HepG2 (cell line): Measurements from ENCODE around the gene RPS10. TPM values are rescaled to one million over a fixed set of nuclear protein-coding genes. Genes with fewer than 3 reads are reported as not detected.

Experiments used
- ARNT ChIP-seq: fragments of 450-650 bp; IDR thresholded peaks from 2 replicates; pipeline ENCODE4 v1.6.1; 2017
- BCL6 ChIP-seq: IDR thresholded peaks from 2 replicates; pipeline ENCODE4 v1.6.1; 2016; ENCODE audit warnings: missing genetic modification reagents, missing compliant biosample characterization
- BRCA1 ChIP-seq: sonication (generic); formaldehyde crosslinking; IDR thresholded peaks from 2 replicates; pipeline ENCODE4 v1.4.0; 2020; ENCODE audit warnings: missing genetic modification reagents
- CHD2 ChIP-seq: IDR thresholded peaks from 2 replicates; pipeline ENCODE4 v1.6.1; 2011; ENCODE audit warnings: low read depth, low read length, improper control_type of control experiment
- ETS1 ChIP-seq: sonication (generic); formaldehyde crosslinking; IDR thresholded peaks from 2 replicates; pipeline ENCODE4 v1.4.0; 2020; ENCODE audit warnings: missing genetic modification reagents
- GATAD2A ChIP-seq: IDR thresholded peaks from 2 replicates; pipeline ENCODE4 v1.6.1; 2016
- HNRNPL ChIP-seq: fragments of 200-400 bp; formaldehyde crosslinking; IDR thresholded peaks from 2 replicates; pipeline ENCODE4 v1.6.1; 2017; ENCODE audit warnings: mild to moderate bottlenecking, low read depth, low read length
- KLF16 ChIP-seq, 2 experiments: sonication (generic) in 1 of 2; formaldehyde crosslinking in 1 of 2; IDR thresholded peaks; 2 replicates each; pipeline versions ENCODE4 v1.6.1 to v1.8.0; 2016 to 2023; ENCODE audit warnings: missing genetic modification reagents in 2 of 2, missing compliant biosample characterization in 1 of 2
- KMT2A ChIP-seq: sonication (generic); formaldehyde crosslinking; IDR thresholded peaks from 2 replicates; pipeline ENCODE4 v1.4.0; 2020; ENCODE audit warnings: missing genetic modification reagents
- MAFF ChIP-seq: IDR thresholded peaks from 2 replicates; pipeline ENCODE4 v1.6.1; 2011; ENCODE audit warnings: low read depth, low read length, improper control_type of control experiment
- NKX3-1 ChIP-seq: sonication (generic); formaldehyde crosslinking; IDR thresholded peaks from 2 replicates; pipeline ENCODE4 v1.5.0; 2020; ENCODE audit warnings: missing genetic modification reagents
- RORA ChIP-seq: sonication (generic); formaldehyde crosslinking; IDR thresholded peaks from 2 replicates; pipeline ENCODE4 v1.5.0; 2020; ENCODE audit warnings: mild to moderate bottlenecking, missing genetic modification reagents, moderate library complexity
- RXRB ChIP-seq: IDR thresholded peaks from 2 replicates; pipeline ENCODE4 v1.6.1; 2016; ENCODE audit warnings: borderline replicate concordance, missing genetic modification reagents, missing compliant biosample characterization
- STAG1 ChIP-seq: sonication (generic); formaldehyde crosslinking; IDR thresholded peaks from 2 replicates; pipeline ENCODE4 v1.4.0; 2020; ENCODE audit warnings: missing genetic modification reagents
- TBP ChIP-seq: sonication (generic); formaldehyde crosslinking; IDR thresholded peaks from 2 replicates; pipeline ENCODE4 v1.5.0; 2020; ENCODE audit warnings: missing genetic modification reagents
- TOPORS ChIP-seq: sonication (generic); formaldehyde crosslinking; IDR thresholded peaks from 2 replicates; pipeline ENCODE4 v1.8.0; 2023; ENCODE audit warnings: mild to moderate bottlenecking, missing genetic modification reagents
- TP53 ChIP-seq: sonication (generic); formaldehyde crosslinking; conservative IDR thresholded peaks from 2 replicates; pipeline ENCODE4 v1.4.0; 2020; ENCODE audit warnings: missing genetic modification reagents
- XRCC5 ChIP-seq: fragments of 200-400 bp; formaldehyde crosslinking; optimal IDR thresholded peaks from 2 replicates; pipeline ENCODE3; 2017; ENCODE audit warnings: mild to moderate bottlenecking, low read length
- YEATS4 ChIP-seq: sonication (generic); formaldehyde crosslinking; IDR thresholded peaks from 2 replicates; pipeline ENCODE4 v1.4.0; 2020; ENCODE audit warnings: missing genetic modification reagents, borderline replicate concordance
- ZHX2 ChIP-seq, 2 experiments: sonication (generic) in 1 of 2; formaldehyde crosslinking in 1 of 2; IDR thresholded peaks; 2 replicates each; pipeline versions ENCODE4 v1.6.1 to v1.9.0; 2014 to 2022; ENCODE audit warnings: antibody characterized with exemption in 1 of 2, borderline replicate concordance in 1 of 2, inconsistent platforms in 1 of 2, low read depth in 1 of 2, missing genetic modification reagents in 1 of 2
- ZNF264 ChIP-seq: sonication (generic); formaldehyde crosslinking; IDR thresholded peaks from 2 replicates; pipeline ENCODE4 v1.4.0; 2020; ENCODE audit warnings: missing genetic modification reagents
- ZNF549 ChIP-seq: sonication (generic); formaldehyde crosslinking; IDR thresholded peaks from 2 replicates; pipeline ENCODE4 v1.5.0; 2020; ENCODE audit warnings: missing genetic modification reagents
- ZNF703 ChIP-seq: sonication (generic); formaldehyde crosslinking; IDR thresholded peaks from 2 replicates; pipeline ENCODE4 v1.5.1; 2020; ENCODE audit warnings: missing genetic modification reagents, mild to moderate bottlenecking, moderate library complexity, borderline replicate concordance
- polyA plus RNA-seq, 8 experiments: library from polyadenylated mRNA; depleted of rRNA in 3 of 8; stranded (reverse) in 7 of 8; unstranded in 1 of 8; fragments of >200 nt; fragmentation: Illumina TruSeq in 4 of 8; extraction: Trizol in 4 of 8; gene quantifications; 2 replicates each; pipeline versions ENCODE4 v1.2.1 to v1.2.3, GENCODE V29; 2011 to 2016; ENCODE audit warnings: low read depth in 4 of 8, missing spikeins in 1 of 8, mixed read lengths in 1 of 8; ENCODE audit not compliant: insufficient read depth in 1 of 8
- total RNA-seq, 5 experiments: library from RNA; depleted of rRNA; stranded (reverse); fragments of >200 nt; fragmentation: Illumina TruSeq; extraction: Trizol; gene quantifications; 2 replicates each; pipeline ENCODE4 v1.2.3, GENCODE V29; 2016; ENCODE audit warnings: low read depth in 1 of 5

Gene RPS10
- total and polyA plus RNA-seq, 2 of the 13 experiments (the other 11 are each of a cell fraction or from before 2014, with no cell fraction given): 2,909 to 4,648 TPM

- TF ChIP-seq ZHX2 (IDR thresholded peaks at IDR 0.05; ENCODE audit: low read depth) (no peak), ZHX2 (CRISPR knock-in tag; IDR thresholded peaks at IDR 0.05; ENCODE audit: borderline replicate concordance) (no peak), KMT2A (peak; percentile 35; the same call in 1 of the 2 replicates), ETS1 (no peak), HNRNPL (no peak), ZNF549 (no peak), STAG1 (CRISPR knock-in tag) (no peak), TP53 (CRISPR knock-in tag) (no peak), YEATS4 (CRISPR knock-in tag) (0 out of 2 replicates have a peak, but pooled peaks have one; percentile 1), TOPORS (no peak), XRCC5 (peak; percentile 40), CHD2 (no peak), MAFF (no peak), NKX3-1 (peak; percentile 14; the same call in 1 of the 2 replicates), ARNT (no peak), RORA (no peak), ZNF264 (CRISPR knock-in tag) (peak; percentile 6; the same call in 1 of the 2 replicates), BRCA1 (no peak), TBP (CRISPR knock-in tag) (no peak), ZNF703 (no peak), BCL6 (CRISPR knock-in tag) (peak; percentile 28; the same call in 1 of the 2 replicates), KLF16 (CRISPR knock-in tag; IDR thresholded peaks at IDR 0.05) (peak in 1 of 2 experiments; percentile 53; a peak in 1 of 4 replicates), GATAD2A (CRISPR knock-in tag) (peak; percentile 72; the same call in 1 of the 2 replicates), RXRB (CRISPR knock-in tag) (peak; percentile 51; the same call in 1 of the 2 replicates)
Observed at GRCh38 chr6:34390531-34391472, 35.1 kb downstream of the RPS10 start (continued).
